ENCODE data around the gene FGD2. TPM values are rescaled to one million over a fixed set of nuclear protein-coding genes. Genes with fewer than 3 reads are reported as not detected.

The FGD2 gene
- total and polyA plus RNA-seq, 4 donors, result 20.4 to 76.7 (median 40.1) TPM

GRCh38 chr6:36999061-36999750 is 6.2 kb upstream of the FGD2 start:
- Histone ChIP-seq H3K9me3 (ENCODE audit: control insufficient read depth in 4 of 4, insufficient read depth in 3 of 4, low read length in 3 of 4) (no peaks in the 10 kb centered on the region), H3K4me3 (no peak overlapping the region), H3K9ac (ENCODE audit: insufficient read depth in 1 of 2, low read length in 2 of 2) (no peak overlapping the region), H3K36me3 (ENCODE audit: control insufficient read depth in 4 of 4, insufficient read depth in 4 of 4, low read length in 4 of 4) (no peaks in the 10 kb centered on the region), H3K4me1 (ENCODE audit: control insufficient read depth in 5 of 5, insufficient read depth in 5 of 5, low read length in 5 of 5) (peaks cover 0 to 16% (median 0%) of the 10 kb centered on the region in 5 donors), H3K27me3 (ENCODE audit: control insufficient read depth in 3 of 3, insufficient read depth in 3 of 3, low read length in 2 of 3) (no peaks in the 10 kb centered on the region), H3K27ac (ENCODE audit: low read depth in 1 of 2, low read length in 1 of 2) (peak overlapping the region in 1 of 2 donors; percentile 86)
- WGBS, 2 donors, result 86 to 88% methylated on average over 15 of the region's 15 CpGs
- ATAC-seq (ENCODE audit: insufficient read depth, low FRiP score) (no peak), DNase-seq (no peak)
- no peak for TF ChIP-seq CTCF (IDR thresholded peaks at IDR 0.05; ENCODE audit: control extremely low read depth, extremely low read depth)

GRCh38 chr6:36999751-37000125 is 5.7 kb upstream of the FGD2 start:
- H3K9ac ChIP-seq (ENCODE audit: insufficient read depth in 1 of 2, low read length in 2 of 2), result no peak overlapping the region
- no peaks in the 10 kb centered on the region for H3K27me3 ChIP-seq (ENCODE audit: control insufficient read depth in 3 of 3, insufficient read depth in 3 of 3, low read length in 2 of 3)
- 88 to 94% methylated on average over 4 of the region's 4 CpGs for WGBS, 2 donors
- H3K36me3 ChIP-seq (ENCODE audit: control insufficient read depth in 4 of 4, insufficient read depth in 4 of 4, low read length in 4 of 4), result no peaks in the 10 kb centered on the region
- H3K9me3 ChIP-seq (ENCODE audit: control insufficient read depth in 4 of 4, insufficient read depth in 3 of 4, low read length in 3 of 4), result no peaks in the 10 kb centered on the region
- H3K4me1 ChIP-seq (ENCODE audit: control insufficient read depth in 5 of 5, insufficient read depth in 5 of 5, low read length in 5 of 5), result peaks cover 0 to 16% (median 0%) of the 10 kb centered on the region in 5 donors
- TF ChIP-seq CTCF (IDR thresholded peaks at IDR 0.05; ENCODE audit: control extremely low read depth, extremely low read depth), result no peak
- ATAC-seq (ENCODE audit: insufficient read depth, low FRiP score) (no peak), DNase-seq (no peak)
- H3K27ac ChIP-seq (ENCODE audit: low read depth in 1 of 2, low read length in 1 of 2), result no peak overlapping the region
- H3K4me3 ChIP-seq, result no peak overlapping the region

GRCh38 chr6:37004044-37004980 is 1.1 kb upstream of the FGD2 start:
- Histone ChIP-seq H3K9me3 (ENCODE audit: control insufficient read depth in 4 of 4, insufficient read depth in 3 of 4, low read length in 3 of 4) (no peaks in the 10 kb centered on the region), H3K4me3 (no peak overlapping the region), H3K36me3 (ENCODE audit: control insufficient read depth in 4 of 4, insufficient read depth in 4 of 4, low read length in 4 of 4) (no peaks in the 10 kb centered on the region), H3K27me3 (ENCODE audit: control insufficient read depth in 3 of 3, insufficient read depth in 3 of 3, low read length in 2 of 3) (no peaks in the 10 kb centered on the region), H3K9ac (ENCODE audit: insufficient read depth in 1 of 2, low read length in 2 of 2) (no peak overlapping the region), H3K4me1 (ENCODE audit: control insufficient read depth in 5 of 5, insufficient read depth in 5 of 5, low read length in 5 of 5) (no peaks in the 10 kb centered on the region), H3K27ac (ENCODE audit: low read depth in 1 of 2, low read length in 1 of 2) (no peak overlapping the region)
- ATAC-seq (ENCODE audit: insufficient read depth, low FRiP score) (no peak), DNase-seq (no peak)
- WGBS, 2 donors, result 73 to 88% methylated on average over 11 of the region's 11 CpGs
- no peak for TF ChIP-seq CTCF (IDR thresholded peaks at IDR 0.05; ENCODE audit: control extremely low read depth, extremely low read depth)
